Activated T-cell treated with anti-CD3 and anti-CD28 coated beads, Interleukin-2, amount 50 U/mL, for 4 hours (primary cell): ENCODE measurements around the gene FAM241B. TPM values are rescaled to one million over a fixed set of nuclear protein-coding genes. Genes with fewer than 3 reads are reported as not detected.

Experiments
- ATAC-seq, 2 donors: fragments of 200-7000 bp; cut with Tn5 transposase; one replicate each; pipeline ENCODE4 v1.10.0; 2021
- DNase-seq: peaks from one replicate; pipeline ENCODE4 v3.0.0-alpha.2; 2020
- H3K27me3 Mint-ChIP-seq: one replicate; pipeline ENCODE4 v1.8.0; 2021; ENCODE audit warnings: low read depth, mixed read lengths
- H3K36me3 Mint-ChIP-seq: one replicate; pipeline ENCODE4 v1.8.0; 2022; ENCODE audit warnings: mixed read lengths; ENCODE audit not compliant: insufficient read depth
- H3K4me1 Mint-ChIP-seq: one replicate; pipeline ENCODE4 v1.8.0; 2021; ENCODE audit warnings: low read depth, mixed read lengths
- H3K4me3 Mint-ChIP-seq: one replicate; pipeline ENCODE4 v1.8.0; 2021; ENCODE audit warnings: mild to moderate bottlenecking, moderate library complexity, mixed read lengths
- H3K9me3 Mint-ChIP-seq: one replicate; pipeline ENCODE4 v1.8.0; 2021; ENCODE audit warnings: mixed read lengths
- total RNA-seq, 3 donors: library from RNA; stranded (reverse); gene quantifications; one replicate each; pipeline ENCODE4 v1.2.1, GENCODE V29; 2021

Gene FAM241B
- total RNA-seq, 3 donors from 2014 or later, result 13.9 to 16.5 (median 15.3) TPM

DNA sequence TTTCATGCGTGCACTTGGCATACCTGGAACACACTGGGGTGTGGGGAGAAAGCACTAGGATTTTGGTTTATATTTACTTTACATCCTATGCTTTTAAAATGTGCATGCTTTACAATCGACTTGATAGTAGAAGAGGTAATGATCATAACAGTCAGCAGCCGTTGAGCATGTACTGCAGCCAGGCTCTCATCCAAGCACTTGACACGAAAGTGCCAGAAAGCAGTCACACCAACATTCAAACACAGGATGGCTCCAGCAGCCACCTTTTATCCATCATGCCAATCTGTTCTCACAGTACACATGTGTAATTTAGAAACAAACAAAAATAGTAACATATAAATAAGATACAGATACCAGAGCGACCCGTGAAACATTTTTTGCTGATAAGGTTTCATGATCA lies 1.2 kb upstream of the FAM241B start:
- Mint-ChIP-seq H3K36me3 (peaks cover 2% of the 10 kb centered on the region), H3K4me1 (peaks cover 24% of the 10 kb centered on the region), H3K27me3 (no peaks in the 10 kb centered on the region), H3K4me3 (peak overlapping the region; percentile 71), H3K9me3 (peaks cover 14% of the 10 kb centered on the region)
- DNase-seq, result no peak
- no peak for ATAC-seq

GRCh38 chr10:69629519-69629896 lies 539 bp upstream of the FAM241B start:
- Mint-ChIP-seq H3K27me3 (no peaks in the 10 kb centered on the region), H3K9me3 (peaks cover 8% of the 10 kb centered on the region), H3K36me3 (peaks cover 2% of the 10 kb centered on the region), H3K4me3 (peak overlapping the region; percentile 71), H3K4me1 (peaks cover 18% of the 10 kb centered on the region)
- ATAC-seq, result no peak
- no peak for DNase-seq

- H3K4me3 Mint-ChIP-seq, result peak overlapping the region; percentile 72
- peaks cover 14% of the 10 kb centered on the region for H3K4me1 Mint-ChIP-seq
- no peak for DNase-seq
- H3K36me3 Mint-ChIP-seq, result peaks cover 2% of the 10 kb centered on the region
- no peak for ATAC-seq
- no peaks in the 10 kb centered on the region for H3K9me3 Mint-ChIP-seq
- no peaks in the 10 kb centered on the region for H3K27me3 Mint-ChIP-seq
Observed at GRCh38 chr10:69630651-69631400, 779 bp downstream of the FAM241B start.

GRCh38 chr10:69631566-69631965 lies 1.5 kb downstream of the FAM241B start:
- Mint-ChIP-seq H3K4me1 (peaks cover 12% of the 10 kb centered on the region), H3K4me3 (peak overlapping the region; percentile 72), H3K9me3 (no peaks in the 10 kb centered on the region), H3K27me3 (no peaks in the 10 kb centered on the region), H3K36me3 (peaks cover 2% of the 10 kb centered on the region)
- ATAC-seq (no peak), DNase-seq (no peak)

GRCh38 chr10:69632516-69633199 lies 2.6 kb downstream of the FAM241B start:
- no peaks in the 10 kb centered on the region for H3K9me3 Mint-ChIP-seq
- no peak for ATAC-seq
- no peaks in the 10 kb centered on the region for H3K27me3 Mint-ChIP-seq
- no peak for DNase-seq
- H3K4me1 Mint-ChIP-seq, result peaks cover 12% of the 10 kb centered on the region
- peaks cover 2% of the 10 kb centered on the region for H3K36me3 Mint-ChIP-seq
- peak overlapping the region; percentile 55 for H3K4me3 Mint-ChIP-seq

DNA sequence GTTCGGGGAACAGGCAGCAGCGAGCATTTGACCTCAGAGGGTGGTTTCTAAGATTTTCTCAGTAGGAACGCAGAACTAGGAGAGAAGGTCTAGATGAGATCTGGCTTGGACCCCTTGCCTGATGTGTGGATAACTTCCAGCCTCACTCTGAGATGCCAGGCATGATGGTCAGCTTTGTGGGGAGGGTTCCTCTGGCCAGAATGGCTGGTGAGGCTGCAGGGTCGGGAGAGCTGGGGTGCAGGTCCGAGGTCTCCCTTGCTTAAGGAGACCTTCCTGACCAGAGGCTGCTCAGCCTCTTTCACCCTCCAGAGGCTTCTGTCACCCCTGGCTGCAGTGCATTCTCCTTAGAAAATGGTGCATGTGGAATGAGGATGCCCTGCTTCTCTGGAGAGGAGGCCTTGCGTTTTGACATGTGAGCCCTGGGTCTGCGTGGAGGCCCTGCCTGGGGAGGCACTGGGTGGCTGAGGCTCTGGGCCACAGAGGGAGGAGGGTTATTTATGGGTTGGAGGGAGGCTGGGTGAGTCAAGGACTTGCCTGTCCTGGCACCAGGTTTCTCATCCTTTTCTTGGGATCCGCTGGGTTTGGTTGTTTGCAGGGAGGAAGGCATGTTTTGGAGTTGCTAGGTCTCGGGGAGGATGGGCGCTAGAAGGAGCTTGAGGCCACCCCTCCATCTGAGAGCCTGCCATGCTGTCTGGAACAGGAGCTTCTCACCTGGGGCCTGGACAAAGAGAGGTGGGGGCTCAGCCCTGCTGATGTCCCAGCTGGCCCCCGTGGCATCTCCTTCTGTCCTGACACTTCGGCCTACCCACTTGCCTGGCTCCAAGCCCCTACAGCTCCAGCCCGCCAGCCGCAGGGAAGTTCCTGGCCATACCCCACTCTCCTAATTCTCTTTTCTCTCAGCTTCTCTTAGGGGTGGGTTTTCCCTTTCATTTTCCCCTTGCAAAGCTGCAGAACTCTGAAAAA lies 3.9 kb downstream of the FAM241B start:
- no peaks in the 10 kb centered on the region for H3K9me3 Mint-ChIP-seq
- H3K4me3 Mint-ChIP-seq, result no peak overlapping the region
- H3K36me3 Mint-ChIP-seq, result peaks cover 2% of the 10 kb centered on the region
- peaks cover 12% of the 10 kb centered on the region for H3K4me1 Mint-ChIP-seq
- H3K27me3 Mint-ChIP-seq, result no peaks in the 10 kb centered on the region
- no peak for ATAC-seq
- no peak for DNase-seq

DNA sequence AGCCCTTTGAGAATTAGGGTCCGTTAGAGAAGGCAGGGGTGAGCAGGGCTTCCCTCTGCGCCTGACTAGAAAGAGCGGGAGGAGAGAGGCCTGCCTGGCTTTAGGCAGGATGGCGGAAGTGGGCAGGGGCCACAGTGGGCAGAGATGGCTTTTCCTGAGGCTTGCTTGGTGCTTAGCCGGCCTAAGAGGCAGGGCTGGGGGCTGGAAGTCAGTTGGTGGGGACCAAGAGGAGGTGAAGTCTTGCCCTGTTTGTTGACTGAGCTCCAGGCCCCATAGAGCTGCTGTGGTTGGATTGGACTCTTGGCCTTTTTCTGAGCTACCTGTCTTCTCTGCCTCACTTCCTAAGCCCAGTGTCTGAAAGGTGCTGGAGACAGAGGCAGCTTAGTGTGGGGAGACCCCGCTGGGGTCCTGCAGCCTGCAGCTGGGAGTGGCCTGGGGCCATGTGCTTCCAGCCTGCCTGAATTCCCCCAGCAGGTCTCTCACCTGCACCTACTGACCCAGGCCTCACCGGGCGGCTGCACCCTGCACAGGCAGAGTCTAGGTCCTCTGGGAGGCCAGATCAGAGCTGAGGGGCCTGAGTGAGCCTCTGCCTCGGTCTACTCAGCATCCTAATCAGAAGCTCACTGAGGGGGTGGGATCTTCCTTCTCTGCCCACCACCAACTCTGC lies 4.8 kb downstream of the FAM241B start:
- Mint-ChIP-seq H3K36me3 (peaks cover 2% of the 10 kb centered on the region), H3K4me3 (no peak overlapping the region), H3K9me3 (no peaks in the 10 kb centered on the region), H3K4me1 (peaks cover 7% of the 10 kb centered on the region), H3K27me3 (no peaks in the 10 kb centered on the region)
- DNase-seq (no peak), ATAC-seq (no peak)

DNA sequence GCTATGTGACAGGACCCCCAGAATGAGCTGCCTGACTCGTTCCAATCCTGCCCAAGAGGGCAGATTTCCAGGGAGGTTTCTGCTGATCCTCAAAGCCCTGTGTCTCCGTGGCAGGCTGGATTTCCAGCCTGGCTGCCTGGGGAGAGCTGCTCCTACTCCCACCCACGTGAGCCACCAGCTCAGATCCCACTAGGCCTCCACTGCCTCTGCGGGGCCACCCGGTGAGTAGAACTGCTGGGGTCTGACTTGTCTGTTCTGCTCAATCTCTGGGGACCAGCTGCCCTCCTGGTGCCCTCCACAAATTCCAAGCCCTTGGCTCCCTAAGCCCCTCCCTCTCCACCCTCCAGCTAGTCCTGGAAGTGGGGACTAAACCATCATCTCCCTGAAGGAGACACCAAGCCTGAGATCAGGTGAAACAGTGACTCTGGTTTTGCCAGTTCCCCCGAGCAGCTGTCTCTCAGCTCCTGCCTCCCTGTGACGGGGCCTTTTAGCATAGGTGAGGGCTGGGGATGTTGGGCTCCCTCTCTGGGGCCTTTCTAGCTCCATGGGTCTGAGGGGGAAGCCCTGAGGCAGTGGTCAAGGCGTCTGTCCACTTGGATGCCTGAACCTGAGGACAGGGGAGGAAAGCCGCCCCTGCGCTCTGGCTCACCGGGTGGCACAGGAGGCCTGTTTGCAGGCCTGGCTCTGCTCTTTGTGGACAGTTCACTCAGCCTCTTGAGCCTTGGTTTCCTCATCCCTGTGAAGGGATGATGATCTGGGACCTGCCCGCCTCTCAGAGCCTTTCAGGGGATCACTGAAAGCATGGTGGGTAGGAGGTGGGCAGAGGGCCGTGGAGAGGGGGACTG lies 5.6 kb downstream of the FAM241B start:
- Mint-ChIP-seq H3K27me3 (no peaks in the 10 kb centered on the region), H3K4me3 (no peak overlapping the region), H3K9me3 (no peaks in the 10 kb centered on the region), H3K36me3 (peaks cover 2% of the 10 kb centered on the region), H3K4me1 (peaks cover 7% of the 10 kb centered on the region)
- DNase-seq, result no peak
- ATAC-seq, result no peak

- Mint-ChIP-seq H3K36me3 (peaks cover 2% of the 10 kb centered on the region), H3K4me3 (no peak overlapping the region), H3K4me1 (peaks cover 4% of the 10 kb centered on the region), H3K9me3 (no peaks in the 10 kb centered on the region), H3K27me3 (peaks cover 2% of the 10 kb centered on the region)
- no peak for ATAC-seq
- no peak for DNase-seq
Observed at GRCh38 chr10:69636273-69636575, 6.2 kb downstream of the FAM241B start.

DNA sequence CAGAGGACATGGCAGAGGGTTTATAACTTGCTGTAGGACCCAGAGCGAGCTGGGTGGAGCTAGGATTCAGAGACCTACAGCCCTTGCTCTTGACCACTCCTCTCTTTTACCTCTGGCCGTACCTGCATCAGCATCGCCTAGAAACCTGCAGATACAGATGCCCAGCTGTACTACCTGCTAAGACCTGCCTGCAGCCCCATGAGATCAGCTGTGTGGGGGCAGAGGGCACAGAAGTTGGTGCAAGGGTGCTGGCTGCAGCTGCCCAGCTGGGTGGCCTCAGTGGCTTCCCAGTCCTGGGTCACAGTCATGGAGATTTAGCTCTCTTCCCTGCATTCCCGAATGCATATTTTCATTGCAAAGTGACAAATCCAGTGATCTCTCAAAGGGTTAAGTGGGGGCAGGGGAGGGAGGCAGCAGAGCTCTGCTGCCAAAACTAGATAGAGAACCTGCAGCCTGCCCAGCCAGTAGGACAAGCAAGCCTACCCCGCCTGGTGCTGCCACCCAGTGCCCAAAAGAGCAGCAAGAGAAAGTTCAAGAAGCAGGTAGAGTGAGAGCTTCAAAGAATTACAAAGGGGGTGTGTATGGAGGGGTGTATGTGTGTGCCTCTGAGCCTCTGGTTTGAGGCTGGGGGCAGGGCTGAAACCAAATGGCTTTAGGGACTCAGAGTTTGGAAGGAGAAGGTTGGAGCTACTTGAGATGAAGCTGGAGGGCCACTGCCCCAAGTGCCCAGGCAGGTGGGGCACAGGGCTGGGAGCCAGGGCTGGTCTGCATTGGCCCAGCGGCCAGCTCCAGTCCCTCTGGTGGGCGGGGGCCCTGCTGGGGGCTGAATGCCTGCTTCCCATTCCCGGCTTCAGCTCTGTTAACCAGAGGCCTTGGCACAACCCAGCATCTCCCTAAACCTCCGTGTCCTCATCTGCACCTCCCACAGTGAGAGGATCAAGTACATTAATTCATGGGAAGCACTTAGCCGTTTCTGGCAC lies 6.9 kb downstream of the FAM241B start:
- Mint-ChIP-seq H3K4me1 (peaks cover 2% of the 10 kb centered on the region), H3K4me3 (no peak overlapping the region), H3K9me3 (no peaks in the 10 kb centered on the region), H3K27me3 (peaks cover 4% of the 10 kb centered on the region), H3K36me3 (peaks cover 2% of the 10 kb centered on the region)
- ATAC-seq, result no peak
- no peak for DNase-seq

GRCh38 chr10:69638642-69639041 lies 8.6 kb downstream of the FAM241B start:
- Mint-ChIP-seq H3K4me1 (no peaks in the 10 kb centered on the region), H3K36me3 (no peaks in the 10 kb centered on the region), H3K4me3 (no peak overlapping the region), H3K27me3 (peaks cover 5% of the 10 kb centered on the region), H3K9me3 (no peaks in the 10 kb centered on the region)
- no peak for ATAC-seq
- DNase-seq, result no peak

GRCh38 chr10:69639291-69640195 lies 9.5 kb downstream of the FAM241B start:
- H3K27me3 Mint-ChIP-seq, result peaks cover 5% of the 10 kb centered on the region
- no peaks in the 10 kb centered on the region for H3K9me3 Mint-ChIP-seq
- ATAC-seq (peak; percentile 69 to 71), DNase-seq (peak; percentile 66)
- no peaks in the 10 kb centered on the region for H3K36me3 Mint-ChIP-seq
- no peaks in the 10 kb centered on the region for H3K4me1 Mint-ChIP-seq
- no peak overlapping the region for H3K4me3 Mint-ChIP-seq
